Measurements from ENCODE around the gene PXDN.

Gene PXDN

DNA sequence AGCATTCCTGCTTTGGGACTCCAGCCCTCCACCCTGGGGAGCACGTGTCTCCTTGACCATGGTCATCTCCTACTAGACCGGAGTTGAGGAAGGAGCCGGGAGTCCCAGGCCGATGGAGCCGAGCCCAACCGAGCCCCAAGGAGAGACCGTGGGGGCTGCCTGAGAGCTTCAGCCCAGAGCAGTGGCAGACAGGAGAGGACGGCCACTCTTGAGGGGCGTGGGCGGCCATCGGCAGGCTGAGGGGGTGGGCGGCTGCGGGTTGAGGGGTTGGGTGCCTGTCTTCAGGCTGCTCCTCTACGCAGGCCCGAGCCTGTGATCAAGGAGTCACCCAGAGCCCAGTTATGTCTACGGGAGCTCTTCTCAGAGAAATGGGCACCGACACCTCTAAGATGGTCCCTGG is 158.7 kb downstream of the PXDN start:
- DNase-seq (ENCODE audit: low read depth in 2 of 2, low spot score in 1 of 2) = no peak

DNA sequence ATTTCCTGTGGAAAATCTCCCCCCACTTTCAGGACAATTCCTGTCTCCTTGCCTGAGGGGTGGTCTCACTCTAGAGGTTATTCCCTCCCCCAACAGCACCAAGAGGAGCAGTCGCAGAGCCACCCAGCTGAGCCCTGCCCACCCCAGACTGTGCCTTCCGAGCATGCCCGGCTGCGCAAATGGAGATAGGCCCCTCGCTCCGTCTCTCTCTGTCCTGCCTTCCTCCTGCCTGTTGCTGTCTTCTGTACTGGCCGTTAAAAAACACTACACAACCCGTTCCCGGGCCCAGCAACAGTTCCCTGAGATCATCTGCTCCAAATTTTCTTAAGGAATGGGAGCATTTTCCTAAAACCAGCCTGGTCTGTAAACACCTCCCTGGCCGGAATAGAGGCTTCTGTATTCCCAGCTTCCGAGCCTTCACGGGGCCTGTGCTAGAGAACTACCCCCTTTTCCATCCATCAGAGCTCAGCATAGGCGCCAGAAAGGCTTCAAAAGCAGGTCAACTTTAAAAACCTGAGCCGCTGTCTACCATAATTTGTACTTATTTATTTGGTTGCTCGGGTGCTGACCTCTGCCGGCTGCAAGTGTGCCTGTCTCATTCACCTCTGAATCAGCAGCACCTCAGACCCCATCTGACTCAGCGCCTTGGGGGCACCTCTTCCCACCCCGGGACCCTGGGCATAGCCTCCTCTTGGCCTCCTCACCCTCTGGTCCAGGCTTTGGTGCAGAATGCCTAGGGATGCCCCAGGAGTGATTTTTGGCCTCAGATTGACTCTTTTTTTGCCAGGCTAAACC is 159.4 kb downstream of the PXDN start:
- no peak for DNase-seq (ENCODE audit: low read depth in 2 of 2, low spot score in 1 of 2)

DNA sequence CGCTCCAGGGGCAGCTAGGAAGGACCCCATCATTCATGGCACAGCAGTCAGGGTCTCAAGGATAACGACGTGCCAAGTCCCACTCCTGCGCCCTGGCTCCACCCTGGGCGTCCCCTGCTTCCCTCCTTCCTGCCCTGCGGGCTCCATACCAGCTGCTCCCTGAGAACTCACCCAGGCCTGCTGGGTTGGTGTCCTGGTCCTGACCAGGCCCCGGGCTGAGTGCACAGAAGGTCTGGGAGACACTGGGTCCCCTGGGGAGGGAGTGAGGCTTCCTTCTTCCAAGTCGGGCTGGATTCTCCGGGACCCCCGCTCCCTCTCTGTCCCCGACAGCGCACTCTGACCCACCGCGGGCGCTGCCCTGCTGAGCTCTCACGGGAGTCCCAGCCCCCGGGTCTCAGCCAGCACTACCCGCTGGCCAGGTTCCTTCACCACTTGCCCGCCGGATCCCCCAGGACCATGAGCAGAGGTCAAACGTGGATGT is 160.2 kb downstream of the PXDN start:
- DNase-seq (ENCODE audit: low read depth in 2 of 2, low spot score in 1 of 2) = no peak

DNA sequence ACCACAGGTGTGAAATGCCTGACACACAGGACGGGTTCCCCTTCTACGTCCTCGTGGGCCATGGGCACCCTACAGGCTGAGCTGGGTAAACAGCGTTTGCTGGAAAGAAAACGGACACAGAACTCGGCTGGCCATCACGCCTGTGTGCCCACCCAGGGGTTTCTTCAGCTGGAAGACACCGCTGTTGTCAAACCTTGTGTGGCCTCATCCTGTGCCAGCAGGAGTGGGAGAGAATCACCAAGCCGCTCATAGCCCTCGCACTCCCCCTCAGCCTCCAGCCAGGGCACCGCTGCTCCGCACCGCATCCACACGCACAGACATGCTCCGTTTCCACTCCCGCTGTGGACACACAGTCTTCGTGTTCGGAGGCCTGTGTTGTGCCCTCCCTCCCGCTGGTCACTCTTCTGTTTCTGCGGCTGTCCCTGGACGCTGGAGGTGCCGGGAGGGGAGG is 161.4 kb downstream of the PXDN start:
- DNase-seq (ENCODE audit: low read depth in 2 of 2, low spot score in 1 of 2) = no peak

DNA sequence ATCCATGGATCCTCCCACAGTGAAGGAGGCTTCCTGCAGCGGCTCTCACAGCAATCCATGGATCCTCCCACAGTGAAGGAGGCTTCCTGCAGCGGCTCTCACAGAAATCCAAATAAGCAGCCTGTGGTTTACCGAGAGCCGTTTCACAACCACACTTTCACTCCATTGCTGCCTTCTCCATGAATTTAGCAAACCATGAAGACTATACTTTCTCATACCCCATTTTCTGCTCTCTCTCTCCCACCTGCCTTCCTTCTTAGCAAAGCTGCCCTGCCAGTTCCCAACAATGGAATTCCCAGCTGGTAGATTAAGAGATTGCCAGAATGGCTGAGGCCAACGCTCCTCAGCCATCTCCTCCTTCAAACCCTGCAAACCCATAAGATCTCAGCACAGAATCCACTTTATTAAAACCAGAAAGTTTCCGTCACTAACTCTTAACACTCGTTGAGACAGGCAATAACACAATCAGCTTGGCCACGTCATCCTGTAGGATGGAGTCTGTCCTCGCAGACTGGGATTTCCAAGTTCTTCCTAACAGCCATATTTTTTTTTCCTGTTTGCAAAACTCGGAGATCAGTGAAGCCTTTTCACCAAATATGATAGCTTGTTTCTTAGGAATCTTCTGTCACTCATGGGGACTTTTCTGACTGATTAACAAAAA is 162.2 kb downstream of the PXDN start:
- no peak for DNase-seq (ENCODE audit: low read depth in 2 of 2, low spot score in 1 of 2)
